Esophagus squamous epithelium (tissue), 5 donors: ENCODE measurements around the gene WDR19. TPM values are rescaled to one million over a fixed set of nuclear protein-coding genes. Genes with fewer than 3 reads are reported as not detected.

Source experiments
- DNase-seq: peaks from one replicate; lab custom pipeline; 2025; lab: John Stamatoyannopoulos, UW
- H3K27ac ChIP-seq, 4 donors: fragments of 200-600 bp; sonication (generic); one replicate each; pipeline ENCODE4 v1.5.1; 2016 to 2019; ENCODE audit warnings: mild to moderate bottlenecking in 1 of 4
- H3K27me3 ChIP-seq, 4 donors: fragments of 200-600 bp; sonication (generic); 1 replicate in 3 of 4; 2 replicates in 1 of 4; pipeline versions ENCODE4 v1.5.1 to v1.6.0; 2017 to 2021; ENCODE audit warnings: antibody characterized with exemption in 1 of 4
- H3K36me3 ChIP-seq, 3 donors: fragments of 200-600 bp; sonication (generic); one replicate each; pipeline ENCODE4 v1.5.1; 2016 to 2019
- H3K4me1 ChIP-seq, 3 donors: fragments of 200-600 bp; sonication (generic); one replicate each; pipeline ENCODE4 v1.5.1; 2017 to 2019
- H3K4me3 ChIP-seq, 4 donors: fragments of 200-600 bp; sonication (generic); 1 replicate in 3 of 4; 2 replicates in 1 of 4; pipeline ENCODE4 v1.5.1; 2016 to 2019; ENCODE audit warnings: mild to moderate bottlenecking in 2 of 4, moderate library complexity in 1 of 4
- H3K9me3 ChIP-seq, 3 donors: fragments of 200-600 bp; sonication (generic); one replicate each; pipeline ENCODE4 v1.5.1; 2016 to 2019
- CTCF ChIP-seq, 6 experiments: fragments of 450-650 bp in 4 of 6; fragments of 200-600 bp in 2 of 6; sonication (generic) in 2 of 6; IDR thresholded peaks; one replicate each; pipeline ENCODE4 v1.5.1; 2016 to 2019; ENCODE audit warnings: antibody characterized with exemption in 6 of 6, mild to moderate bottlenecking in 4 of 6, moderate library complexity in 4 of 6
- POLR2A ChIP-seq, 4 donors: fragments of 450-650 bp; IDR thresholded peaks; one replicate each; pipeline ENCODE4 v1.6.1; 2017; ENCODE audit warnings: antibody characterized with exemption in 4 of 4, mild to moderate bottlenecking in 4 of 4, moderate library complexity in 3 of 4
- WGBS, 2 donors: methylation state at CpG; one replicate each; pipeline ENCODE4 v1.1.5; 2018; 5-methylcytosine and 5-hydroxymethylcytosine counted together
- intact Hi-C: fragments of 100-400 bp; cut with DNase I; formaldehyde crosslinking; loops from one replicate; pipeline ENCODE4 v1.15.0; 2022
- total RNA-seq, 4 donors: library from RNA; depleted of rRNA; stranded (reverse); fragments of >200 nt; gene quantifications; one replicate each; pipeline ENCODE4 v1.1.0, GENCODE V29; 2016
- donor health status: DM: yes; HTN: yes; CAD: no.

The WDR19 gene
- total RNA-seq, 4 donors from 2014 or later: 9.1 to 34.7 (median 10.4) TPM

GRCh38 chr4:39278476-39278875, 96.1 kb downstream of the WDR19 start:
- no peak overlapping the region for H3K27ac ChIP-seq
- intact Hi-C loops: no loop called here
- 86 to 90% methylated on average over 7 to 9 of the region's 9 CpGs for WGBS, 2 donors
- DNase-seq: no peak
- no peaks in the 10 kb centered on the region for H3K4me1 ChIP-seq
- no peak overlapping the region for H3K4me3 ChIP-seq
- H3K36me3 ChIP-seq: peaks cover 0 to 75% (median 2%) of the 10 kb centered on the region in 3 donors
- H3K9me3 ChIP-seq: no peaks in the 10 kb centered on the region
- no peak for TF ChIP-seq CTCF (IDR thresholded peaks at IDR 0.05)
- no peak for TF ChIP-seq POLR2A (IDR thresholded peaks at IDR 0.05)
- no peaks in the 10 kb centered on the region for H3K27me3 ChIP-seq

GRCh38 chr4:39279416-39279815, 97.1 kb downstream of the WDR19 start:
- Histone ChIP-seq H3K4me1 (no peaks in the 10 kb centered on the region), H3K27ac (no peak overlapping the region), H3K9me3 (no peaks in the 10 kb centered on the region), H3K27me3 (no peaks in the 10 kb centered on the region), H3K36me3 (peaks cover 0 to 66% (median 0%) of the 10 kb centered on the region in 3 donors), H3K4me3 (no peak overlapping the region)
- intact Hi-C loops: no loop called here
- DNase-seq: no peak
- TF ChIP-seq CTCF (IDR thresholded peaks at IDR 0.05) (no peak), POLR2A (IDR thresholded peaks at IDR 0.05) (no peak)
- 81 to 84% methylated on average over 5 of the region's 5 CpGs for WGBS, 2 donors

GRCh38 chr4:39280770-39281169, 98.4 kb downstream of the WDR19 start:
- H3K27ac ChIP-seq: no peak overlapping the region
- TF ChIP-seq CTCF (IDR thresholded peaks at IDR 0.05) (no peak), POLR2A (IDR thresholded peaks at IDR 0.05) (no peak)
- no peaks in the 10 kb centered on the region for H3K27me3 ChIP-seq
- WGBS, 2 donors: 87 to 98% methylated on average over 2 of the region's 2 CpGs
- H3K4me3 ChIP-seq: no peak overlapping the region
- intact Hi-C loops: no loop called here
- DNase-seq: no peak
- peaks cover 0 to 62% (median 0%) of the 10 kb centered on the region in 3 donors for H3K36me3 ChIP-seq
- H3K9me3 ChIP-seq: no peaks in the 10 kb centered on the region
- H3K4me1 ChIP-seq: no peaks in the 10 kb centered on the region

GRCh38 chr4:39285111-39285795, 102.9 kb downstream of the WDR19 start:
- no peaks in the 10 kb centered on the region for H3K27me3 ChIP-seq
- no peak for DNase-seq
- no peak overlapping the region for H3K27ac ChIP-seq
- intact Hi-C loops: no loop called here
- 56 to 68% methylated on average over 7 of the region's 7 CpGs for WGBS, 2 donors
- no peaks in the 10 kb centered on the region for H3K9me3 ChIP-seq
- TF ChIP-seq CTCF (IDR thresholded peaks at IDR 0.05): no peak
- no peak for TF ChIP-seq POLR2A (IDR thresholded peaks at IDR 0.05)
- H3K4me3 ChIP-seq: no peak overlapping the region
- H3K36me3 ChIP-seq: peaks cover 0 to 66% (median 0%) of the 10 kb centered on the region in 3 donors
- no peaks in the 10 kb centered on the region for H3K4me1 ChIP-seq

- Histone ChIP-seq H3K27me3 (no peaks in the 10 kb centered on the region), H3K36me3 (peaks cover 0 to 67% (median 0%) of the 10 kb centered on the region in 3 donors)
- 75 to 89% methylated on average over 2 of the region's 2 CpGs for WGBS, 2 donors
These were observed 103.5 kb downstream of the WDR19 start for GRCh38 chr4:39285853-39286252.

More at GRCh38 chr4:39285853-39286252, 103.5 kb downstream of the WDR19 start:
- H3K9me3 ChIP-seq: no peaks in the 10 kb centered on the region
- intact Hi-C loops: no loop called here
- no peak overlapping the region for H3K4me3 ChIP-seq
- no peaks in the 10 kb centered on the region for H3K4me1 ChIP-seq
- H3K27ac ChIP-seq: no peak overlapping the region
- no peak for DNase-seq
- TF ChIP-seq CTCF (IDR thresholded peaks at IDR 0.05) (no peak), POLR2A (IDR thresholded peaks at IDR 0.05) (no peak)
